ENCODE measurements around the gene DAAM2. TPM values are rescaled to one million over a fixed set of nuclear protein-coding genes. Genes with fewer than 3 reads are reported as not detected.
A peak's percentile ranks its signal among the peaks of the same experiment; 100 is the strongest.

The DAAM2 gene
- total and polyA plus RNA-seq, 2 of the 8 experiments (the other 6 are each of a cell fraction or from before 2014, with no cell fraction given) = 1.5 to 2.9 TPM

- no peak for FAIRE-seq
- H4K5ac ChIP-seq (ENCODE audit: insufficient read length, low read depth, low read length) = no peak overlapping the region
- no peak overlapping the region for H3K4ac ChIP-seq (replicated peaks; ENCODE audit: insufficient read length, low read depth, low read length)
- TF ChIP-seq KDM1A (IDR thresholded peaks at IDR 0.05; ENCODE audit: borderline replicate concordance, low read length) (no peak), RAD21 (IDR thresholded peaks at IDR 0.05 in 1 of 2, conservative IDR thresholded peaks at IDR 0.05 in 1 of 2; ENCODE audit: low read depth in 2 of 2, low read length in 2 of 2) (peak in 1 of 2 experiments; percentile 42; a peak in 3 of 4 replicates), RBBP5 (IDR thresholded peaks at IDR 0.05; ENCODE audit: borderline replicate concordance, low read depth, low read length) (no peak), MAFK (IDR thresholded peaks at IDR 0.05; ENCODE audit: low read depth, low read length) (no peak)
Measured at GRCh38 chr6:39870950-39871349, 78.8 kb downstream of the DAAM2 start.

More at GRCh38 chr6:39870950-39871349, 78.8 kb downstream of the DAAM2 start:
- ChIA-PET POLR2A (ENCODE audit: partially characterized antibody) (interaction anchor here (0.7 kb wide), 1 partner anchor 652 kb away, joined by 3 read pairs; no protein-coding TSS in a partner anchor), CTCF (ENCODE audit: partially characterized antibody) (interaction anchor here (0.8 to 15.7 kb wide), 4 partner anchors 8 to 30 kb away, joined by 3 to 135 read pairs (median 60); no protein-coding TSS in a partner anchor)
- Histone ChIP-seq H3K18ac (ENCODE audit: extremely low read depth, low read length) (no peak overlapping the region), H3K4me2 (ENCODE audit: insufficient read depth in 1 of 2, low read depth in 2 of 2, low read length in 2 of 2) (no peak overlapping the region), H2BK12ac (ENCODE audit: low read depth, low read length) (no peak overlapping the region), H2AK5ac (ENCODE audit: low read depth, low read length) (no peak overlapping the region), H4K91ac (replicated peaks; ENCODE audit: insufficient read length, low read length) (no peak overlapping the region), H3K79me2 (ENCODE audit: control insufficient read depth in 1 of 2, insufficient read depth in 2 of 2, low read length in 2 of 2) (no peaks in the 10 kb centered on the region), H3K27ac (ENCODE audit: low read depth, low read length) (no peak overlapping the region), H3K23ac (ENCODE audit: insufficient read length) (no peak overlapping the region), H4K8ac (ENCODE audit: extremely low read depth, insufficient read depth, low read length) (no peak overlapping the region; the same call in 1 of the 2 replicates), H3K27me3 (replicated peaks in 1 of 4; ENCODE audit: control insufficient read depth in 3 of 4, extremely low read depth in 1 of 4, insufficient read depth in 3 of 4, low read length in 3 of 4) (no peaks in the 10 kb centered on the region), H2BK5ac (ENCODE audit: low read depth, low read length) (no peak overlapping the region), H3K4me1 (replicated peaks in 1 of 4; ENCODE audit: control insufficient read depth in 3 of 4, insufficient read depth in 4 of 4, low read length in 3 of 4) (peaks cover 0 to 2% (median 0%) of the 10 kb centered on the region in 4 experiments; a peak in 1 of 7 replicates), H3K79me1 (ENCODE audit: low read depth, low read length) (no peaks in the 10 kb centered on the region), H3K9ac (replicated peaks in 1 of 4; ENCODE audit: extremely low read depth in 1 of 4, low read depth in 3 of 4, low read length in 3 of 4) (no peak overlapping the region), H3K56ac (replicated peaks; ENCODE audit: insufficient read length, low read depth, low read length) (no peak overlapping the region), H3K9me3 (ENCODE audit: insufficient read depth in 2 of 2, low read depth in 1 of 2, low read length in 1 of 2) (no peaks in the 10 kb centered on the region), H3K23me2 (ENCODE audit: low read depth, low read length) (no peaks in the 10 kb centered on the region), H3K36me3 (ENCODE audit: control insufficient read depth in 2 of 4, insufficient read depth in 4 of 4, low read length in 3 of 4) (no peaks in the 10 kb centered on the region), H2BK120ac (replicated peaks; ENCODE audit: low read depth, low read length) (no peak overlapping the region), H3K4me3 (ENCODE audit: extremely low read depth in 1 of 4, insufficient read depth in 2 of 4, low read depth in 3 of 4, low read length in 4 of 4) (no peak overlapping the region), H2BK15ac (ENCODE audit: low read length) (no peak overlapping the region), H4K20me1 (replicated peaks in 1 of 2; ENCODE audit: control insufficient read depth in 1 of 2, insufficient read depth in 2 of 2, low read length in 2 of 2) (no peaks in the 10 kb centered on the region), H3K14ac (ENCODE audit: insufficient read length) (no peak overlapping the region), H2BK20ac (ENCODE audit: low read length) (no peak overlapping the region), H2AFZ (ENCODE audit: low read length) (no peak overlapping the region)
- WGBS, 2 experiments (ENCODE audit: extremely low coverage in 1 of 2, insufficient coverage in 1 of 2, insufficient read length in 1 of 2, insufficient replicate concordance in 2 of 2, low coverage in 1 of 2, low lambda C conversion rate in 2 of 2, missing lambda C conversion rate in 1 of 2) = 91% methylated on average over 3 of the region's 3 CpGs; no CpG with 5 or more reads in 1 of the 2 experiments
- no peak for DNase-seq (ENCODE audit: low read depth in 1 of 2, low spot score in 2 of 2)
